SK-N-SH treated with all-trans-retinoic acid at 6 μM for 48 hours (cell line): ENCODE data around the gene TSGA10IP.

Experiments used
- SNAI2 ChIP-seq: fragments of 250-450 bp; sonication (Bioruptor Pico); IDR thresholded peaks from 2 replicates; pipeline ENCODE4 v1.5.0; 2020; ENCODE audit warnings: mild to moderate bottlenecking, moderate library complexity
- ZFP30 ChIP-seq: fragments of 450-650 bp; formaldehyde crosslinking; IDR thresholded peaks from 2 replicates; pipeline ENCODE4 v1.5.0; 2022; ENCODE audit warnings: mild to moderate bottlenecking, moderate library complexity

- TF ChIP-seq ZFP30 (CRISPR knock-in tag): no peak
- no peak for TF ChIP-seq SNAI2 (CRISPR knock-in tag)
Measured at GRCh38 chr11:65900899-65901180, 44.4 kb upstream of the TSGA10IP start.
